Neuronal stem cell (in vitro differentiated cells): ENCODE results near the gene RND2.
"Not testable (repeated sequence)": the region's sequence is repeated elsewhere in the genome, so short reads cannot be mapped to it uniquely, and the experiment has no call there.

Experiments
- DNase-seq: peaks from one replicate; pipeline ENCODE4 v3.0.0-alpha.2; 2013; ENCODE audit warnings: low spot score
- H2AFZ ChIP-seq: one replicate; pipeline ENCODE4 v1.6.1; 2013; ENCODE audit warnings: mild to moderate bottlenecking, low read length, inconsistent platforms
- H2AK5ac ChIP-seq: 2 replicates; pipeline ENCODE4 v1.6.1; 2013; ENCODE audit warnings: low read depth, mild to moderate bottlenecking, inconsistent platforms, low read length, moderate library complexity, mixed read lengths
- H2BK120ac ChIP-seq: 2 replicates; pipeline ENCODE4 v1.6.1; 2013; ENCODE audit warnings: low read depth, mild to moderate bottlenecking, inconsistent platforms, low read length, moderate library complexity, mixed read lengths
- H2BK12ac ChIP-seq: one replicate; pipeline ENCODE4 v1.6.1; 2013; ENCODE audit warnings: low read length, inconsistent platforms
- H2BK15ac ChIP-seq: 2 replicates; pipeline ENCODE4 v1.6.1; 2013; ENCODE audit warnings: mild to moderate bottlenecking, low read length, inconsistent platforms, mixed read lengths
- H2BK5ac ChIP-seq: one replicate; pipeline ENCODE4 v1.6.1; 2013; ENCODE audit warnings: inconsistent platforms, mild to moderate bottlenecking, low read length, moderate library complexity
- H3K14ac ChIP-seq: one replicate; pipeline ENCODE4 v1.6.1; 2013; ENCODE audit warnings: low read length, inconsistent platforms
- H3K18ac ChIP-seq: 2 replicates; pipeline ENCODE4 v1.6.1; 2013; ENCODE audit warnings: low read length, inconsistent platforms
- H3K23ac ChIP-seq: 2 replicates; pipeline ENCODE4 v1.6.1; 2013; ENCODE audit warnings: low read depth, mild to moderate bottlenecking, mixed read lengths, low read length, inconsistent platforms; ENCODE audit not compliant: poor library complexity
- H3K27ac ChIP-seq: replicated peaks from 3 replicates; pipeline ENCODE4 v1.5.1; 2013; ENCODE audit warnings: low read length, inconsistent platforms
- H3K27me3 ChIP-seq, 3 experiments: 2 replicates each; pipeline ENCODE4 v1.6.1; 2013; ENCODE audit warnings: low read length in 3 of 3, mild to moderate bottlenecking in 2 of 3, inconsistent platforms in 1 of 3, low read depth in 1 of 3, mixed read lengths in 1 of 3, moderate library complexity in 1 of 3; ENCODE audit not compliant: control insufficient read depth in 3 of 3, insufficient read depth in 3 of 3
- H3K36me3 ChIP-seq, 2 donors: replicated peaks in 1 of 2; 2 replicates each; pipeline ENCODE4 v1.6.1; 2013; ENCODE audit warnings: low read length in 2 of 2; ENCODE audit not compliant: control insufficient read depth in 2 of 2, insufficient read depth in 2 of 2
- H3K4ac ChIP-seq: 2 replicates; pipeline ENCODE4 v1.6.1; 2013; ENCODE audit warnings: inconsistent platforms, mild to moderate bottlenecking, low read length, moderate library complexity
- H3K4me1 ChIP-seq, 2 donors: 1 replicate in 1 of 2; 2 replicates in 1 of 2; pipeline ENCODE4 v1.6.1; 2013; ENCODE audit warnings: low read length in 2 of 2, low read depth in 1 of 2; ENCODE audit not compliant: control insufficient read depth in 2 of 2, insufficient read depth in 1 of 2
- H3K4me2 ChIP-seq: one replicate; pipeline ENCODE4 v1.6.1; 2013; ENCODE audit warnings: mild to moderate bottlenecking, low read length, inconsistent platforms; ENCODE audit not compliant: insufficient read depth, poor library complexity, severe bottlenecking
- H3K4me3 ChIP-seq, 2 donors: 2 replicates each; pipeline ENCODE4 v1.5.1; 2013; ENCODE audit warnings: low read length in 2 of 2, mild to moderate bottlenecking in 2 of 2, inconsistent platforms in 1 of 2, moderate library complexity in 1 of 2
- H3K79me1 ChIP-seq: one replicate; pipeline ENCODE4 v1.6.1; 2013; ENCODE audit warnings: low read depth, mild to moderate bottlenecking, inconsistent platforms, low read length, moderate library complexity
- H3K9ac ChIP-seq: one replicate; pipeline ENCODE4 v1.6.1; 2013; ENCODE audit warnings: mild to moderate bottlenecking, low read depth, low read length, inconsistent platforms; ENCODE audit not compliant: poor library complexity
- H3K9me3 ChIP-seq, 2 donors: replicated peaks in 1 of 2; 2 replicates each; pipeline versions ENCODE3 to v1.6.1; 2013; ENCODE audit warnings: low read length in 2 of 2, mild to moderate bottlenecking in 2 of 2, inconsistent platforms in 1 of 2, low read depth in 1 of 2, mixed read lengths in 1 of 2, moderate library complexity in 1 of 2; ENCODE audit not compliant: control insufficient read depth in 2 of 2, insufficient read depth in 1 of 2
- H4K8ac ChIP-seq: one replicate; pipeline ENCODE4 v1.6.1; 2013; ENCODE audit warnings: low read depth, mild to moderate bottlenecking, inconsistent platforms, low read length, moderate library complexity
- H4K91ac ChIP-seq: one replicate; pipeline ENCODE4 v1.6.1; 2013; ENCODE audit warnings: low read length, low read depth, mild to moderate bottlenecking, inconsistent platforms; ENCODE audit not compliant: poor library complexity
- WGBS, 2 donors: extraction: QIAGEN DNeasy Blood & Tissue Kit; methylation state at CpG; one replicate each; pipeline ENCODE4 v1.1.7; 2013; ENCODE audit warnings: missing lambda C conversion rate in 2 of 2, mixed read lengths in 1 of 2; ENCODE audit not compliant: insufficient read length in 2 of 2, insufficient replicate concordance in 1 of 2; ENCODE audit errors: extremely low coverage in 2 of 2; 5-methylcytosine and 5-hydroxymethylcytosine counted together

RND2 gene

GRCh38 chr17:43051969-43052368 lies 26.9 kb downstream of the RND2 start:
- no peak overlapping the region for H2BK12ac ChIP-seq
- no peak overlapping the region for H3K9ac ChIP-seq
- no peak overlapping the region for H3K4me2 ChIP-seq
- peaks cover 25 to 91% of the 10 kb centered on the region in 2 donors for H3K36me3 ChIP-seq
- no peak overlapping the region for H2BK120ac ChIP-seq
- H3K14ac ChIP-seq: no peak overlapping the region
- no peak overlapping the region for H3K18ac ChIP-seq
- H2AFZ ChIP-seq: no peak overlapping the region
- H4K91ac ChIP-seq: no peak overlapping the region
- no peak overlapping the region for H3K27ac ChIP-seq
- H3K4me3 ChIP-seq: no peak overlapping the region
- H4K8ac ChIP-seq: no peak overlapping the region
- H2BK5ac ChIP-seq: no peak overlapping the region
- H3K9me3 ChIP-seq: no peaks in the 10 kb centered on the region
- H3K4me1 ChIP-seq: no peaks in the 10 kb centered on the region
- DNase-seq: no peak
- H2BK15ac ChIP-seq: no peak overlapping the region
- H3K23ac ChIP-seq: no peak overlapping the region
- no peak overlapping the region for H3K4ac ChIP-seq
- H2AK5ac ChIP-seq: no peak overlapping the region
- no peaks in the 10 kb centered on the region for H3K27me3 ChIP-seq
- H3K79me1 ChIP-seq: peaks cover 2% of the 10 kb centered on the region
- whole genome bisulfite sequencing, 2 donors: no CpG with 5 or more reads among the region's 1 CpG

GRCh38 chr17:43053008-43053407 lies 28.0 kb downstream of the RND2 start:
- WGBS, 2 donors: no CpG with 5 or more reads among the region's 7 CpGs
- peaks cover 23 to 85% of the 10 kb centered on the region in 2 donors for H3K36me3 ChIP-seq
- not testable (repeated sequence) for H3K27ac ChIP-seq

GRCh38 chr17:43056051-43056450 lies 31.0 kb downstream of the RND2 start:
- Histone ChIP-seq H4K8ac (no peak overlapping the region), H2BK15ac (no peak overlapping the region), H4K91ac (no peak overlapping the region), H3K9me3 (no peaks in the 10 kb centered on the region), H3K27ac (no peak overlapping the region), H3K4me2 (no peak overlapping the region), H3K79me1 (peaks cover 2% of the 10 kb centered on the region), H2AK5ac (no peak overlapping the region), H3K23ac (no peak overlapping the region), H3K4me1 (no peaks in the 10 kb centered on the region), H3K27me3 (no peaks in the 10 kb centered on the region), H2BK5ac (no peak overlapping the region), H3K9ac (no peak overlapping the region), H3K36me3 (peaks cover 15 to 87% of the 10 kb centered on the region in 2 donors), H2BK12ac (no peak overlapping the region), H3K4ac (no peak overlapping the region), H2AFZ (no peak overlapping the region), H2BK120ac (no peak overlapping the region), H3K14ac (no peak overlapping the region), H3K4me3 (no peak overlapping the region), H3K18ac (no peak overlapping the region)
- DNase-seq: no peak
- WGBS, 2 donors: no CpG with 5 or more reads among the region's 7 CpGs

More at GRCh38 chr17:43053008-43053407, 28.0 kb downstream of the RND2 start:
- not testable (repeated sequence) for H2AK5ac ChIP-seq, H2BK5ac ChIP-seq, H3K18ac ChIP-seq, H2AFZ ChIP-seq, H3K23ac ChIP-seq, H4K91ac ChIP-seq, H3K79me1 ChIP-seq, H3K4me3 ChIP-seq, H3K4me2 ChIP-seq, H3K9me3 ChIP-seq, H2BK15ac ChIP-seq, H4K8ac ChIP-seq, H3K27me3 ChIP-seq, H2BK120ac ChIP-seq, H3K14ac ChIP-seq, H3K4me1 ChIP-seq, H3K9ac ChIP-seq, DNase-seq, H3K4ac ChIP-seq, H2BK12ac ChIP-seq

GRCh38 chr17:43062984-43063638 lies 38.1 kb downstream of the RND2 start:
- Histone ChIP-seq H2BK15ac (no peak overlapping the region), H3K27me3 (no peaks in the 10 kb centered on the region), H3K27ac (no peak overlapping the region), H2AFZ (no peak overlapping the region), H2AK5ac (no peak overlapping the region), H3K9ac (no peak overlapping the region), H3K9me3 (no peaks in the 10 kb centered on the region), H3K4me2 (no peak overlapping the region), H3K23ac (no peak overlapping the region), H2BK5ac (no peak overlapping the region), H2BK12ac (no peak overlapping the region), H2BK120ac (no peak overlapping the region), H4K91ac (no peak overlapping the region), H3K14ac (no peak overlapping the region), H3K4me1 (no peaks in the 10 kb centered on the region), H3K36me3 (peaks cover 5 to 92% of the 10 kb centered on the region in 2 donors), H3K4me3 (no peak overlapping the region), H3K4ac (no peak overlapping the region), H3K18ac (no peak overlapping the region), H3K79me1 (no peaks in the 10 kb centered on the region), H4K8ac (no peak overlapping the region)
- DNase-seq: no peak
- WGBS, 2 donors: no CpG with 5 or more reads among the region's 10 CpGs
